HG02759 (cell line): ENCODE data around the gene PLEKHA5.
"Not testable (repeated sequence)": the region's sequence is repeated elsewhere in the genome, so short reads cannot be mapped to it uniquely, and the experiment has no call there.

Experiments used
- ATAC-seq: cut with Tn5 transposase; IDR thresholded peaks from one replicate; pipeline ENCODE4 v1.9.1; 2021; ENCODE audit warnings: mild to moderate bottlenecking, moderate library complexity; ENCODE audit not compliant: unreplicated experiment

The PLEKHA5 gene

GRCh38 chr12:19166956-19167355 is 37.4 kb downstream of the PLEKHA5 start:
- ATAC-seq: no peak

GRCh38 chr12:19167708-19168107 is 38.2 kb downstream of the PLEKHA5 start:
- ATAC-seq: no peak

GRCh38 chr12:19168644-19169043 is 39.1 kb downstream of the PLEKHA5 start:
- no peak for ATAC-seq

- ATAC-seq: no peak
Measured at GRCh38 chr12:19169222-19169621, 39.7 kb downstream of the PLEKHA5 start.

GRCh38 chr12:19170286-19170685 is 40.8 kb downstream of the PLEKHA5 start:
- ATAC-seq: not testable (repeated sequence)

- ATAC-seq: no peak
Measured at GRCh38 chr12:19171731-19172130, 42.2 kb downstream of the PLEKHA5 start.

- no peak for ATAC-seq
Measured at GRCh38 chr12:19177754-19178153, 48.2 kb downstream of the PLEKHA5 start.

GRCh38 chr12:19179986-19180385 is 50.5 kb downstream of the PLEKHA5 start:
- ATAC-seq: no peak

GRCh38 chr12:19181666-19182426 is 52.3 kb downstream of the PLEKHA5 start:
- no peak for ATAC-seq

- ATAC-seq: no peak
Measured at GRCh38 chr12:19183121-19183838, 53.7 kb downstream of the PLEKHA5 start.

- no peak for ATAC-seq
Measured at GRCh38 chr12:19185262-19185929, 55.9 kb downstream of the PLEKHA5 start.

- no peak for ATAC-seq
Measured at GRCh38 chr12:19186722-19187661, 57.5 kb downstream of the PLEKHA5 start.

- no peak for ATAC-seq
Measured at GRCh38 chr12:19189522-19189921, 60.0 kb downstream of the PLEKHA5 start.

- ATAC-seq: no peak
Measured at GRCh38 chr12:19190292-19191031, 60.9 kb downstream of the PLEKHA5 start.

- no peak for ATAC-seq
Measured at GRCh38 chr12:19191089-19191488, 61.6 kb downstream of the PLEKHA5 start.

GRCh38 chr12:19191563-19191962 is 62.0 kb downstream of the PLEKHA5 start:
- no peak for ATAC-seq

GRCh38 chr12:19192710-19193109 is 63.2 kb downstream of the PLEKHA5 start:
- no peak for ATAC-seq

- no peak for ATAC-seq
Measured at GRCh38 chr12:19194963-19195362, 65.4 kb downstream of the PLEKHA5 start.

- ATAC-seq: no peak
Measured at GRCh38 chr12:19196959-19197630, 67.6 kb downstream of the PLEKHA5 start.
